AG09309 (cell line): Measurements from ENCODE around the gene SLC35B2.

ENCODE experiments used
- DNase-seq: peaks from one replicate; pipeline ENCODE4 v3.0.0-alpha.2; 2010; ENCODE audit warnings: low read depth
- H3K4me3 ChIP-seq: 2 replicates; pipeline ENCODE4 v1.5.1; 2011; ENCODE audit warnings: mild to moderate bottlenecking, low read depth, low read length, moderate library complexity; ENCODE audit not compliant: control insufficient read depth
- CTCF ChIP-seq: IDR thresholded peaks from 2 replicates; pipeline ENCODE4 v1.5.1; 2011; ENCODE audit warnings: mild to moderate bottlenecking, low read depth, low read length, inconsistent platforms; ENCODE audit not compliant: insufficient read depth, control insufficient read depth; ENCODE audit errors: missing control alignments

The SLC35B2 gene

GRCh38 chr6:44228433-44228832 lies 28.9 kb downstream of the SLC35B2 start:
- TF ChIP-seq CTCF, result no peak
- no peak overlapping the region for H3K4me3 ChIP-seq
- no peak for DNase-seq

GRCh38 chr6:44228031-44228430 lies 29.3 kb downstream of the SLC35B2 start:
- H3K4me3 ChIP-seq, result no peak overlapping the region
- no peak for TF ChIP-seq CTCF
- DNase-seq, result no peak

- TF ChIP-seq CTCF, result no peak
- H3K4me3 ChIP-seq, result no peak overlapping the region
- DNase-seq, result no peak
Observed at GRCh38 chr6:44227148-44227793, 30.1 kb downstream of the SLC35B2 start.

- DNase-seq, result no peak
- H3K4me3 ChIP-seq, result no peak overlapping the region
- TF ChIP-seq CTCF, result no peak
Observed at GRCh38 chr6:44226368-44227147, 30.8 kb downstream of the SLC35B2 start.

GRCh38 chr6:44225579-44226325 lies 31.6 kb downstream of the SLC35B2 start:
- no peak overlapping the region for H3K4me3 ChIP-seq
- no peak for TF ChIP-seq CTCF
- DNase-seq, result no peak

- H3K4me3 ChIP-seq, result no peak overlapping the region
- DNase-seq, result no peak
- TF ChIP-seq CTCF, result no peak
Observed at GRCh38 chr6:44224965-44225305, 32.4 kb downstream of the SLC35B2 start.
